GM23338 (cell line): ENCODE data around the gene MVP. TPM values are rescaled to one million over a fixed set of nuclear protein-coding genes. Genes with fewer than 3 reads are reported as not detected.

ENCODE experiments used
- ATAC-seq: fragments of 200-7000 bp; cut with Tn5 transposase; 3 replicates; pipeline ENCODE4 v1.9.1; 2020
- DNase-seq: peaks from one replicate; pipeline ENCODE4 v3.0.0-alpha.2; 2015; ENCODE audit warnings: low spot score
- H2AFZ ChIP-seq: fragments of 200-600 bp; sonication (generic); 2 replicates; pipeline ENCODE4 v1.8.0; 2016; ENCODE audit warnings: antibody characterized with exemption, mild to moderate bottlenecking, moderate library complexity
- H3F3A ChIP-seq: fragments of 200-600 bp; sonication (generic); replicated peaks from 2 replicates; pipeline ENCODE4 v1.8.0; 2017; ENCODE audit warnings: antibody characterized with exemption, mixed run types, low read depth
- H3K27ac ChIP-seq: fragments of 200-600 bp; sonication (generic); 2 replicates; pipeline ENCODE4 v1.6.1; 2016; ENCODE audit warnings: low read depth
- H3K27me3 ChIP-seq: fragments of 200-600 bp; sonication (generic); 2 replicates; pipeline ENCODE4 v1.8.0; 2016; ENCODE audit warnings: mild to moderate bottlenecking, mixed run types, moderate library complexity; ENCODE audit not compliant: insufficient read depth
- H3K36me3 ChIP-seq: fragments of 200-600 bp; sonication (generic); 2 replicates; pipeline ENCODE4 v1.8.0; 2016; ENCODE audit warnings: mild to moderate bottlenecking; ENCODE audit not compliant: insufficient read depth
- H3K4me1 ChIP-seq: fragments of 200-600 bp; sonication (generic); 2 replicates; pipeline ENCODE4 v1.8.0; 2016; ENCODE audit warnings: mild to moderate bottlenecking, moderate library complexity; ENCODE audit not compliant: insufficient read depth
- H3K4me2 ChIP-seq: fragments of 200-600 bp; sonication (generic); 2 replicates; pipeline ENCODE4 v1.7.1; 2017; ENCODE audit warnings: mixed run types
- H3K4me3 ChIP-seq: fragments of 200-600 bp; sonication (generic); 2 replicates; pipeline ENCODE4 v1.6.1; 2016; ENCODE audit warnings: mixed run types
- H3K79me2 ChIP-seq: fragments of 200-600 bp; sonication (generic); replicated peaks from 2 replicates; pipeline ENCODE4 v1.8.0; 2017; ENCODE audit warnings: mild to moderate bottlenecking; ENCODE audit not compliant: insufficient read depth
- H3K9me2 ChIP-seq: fragments of 200-600 bp; sonication (generic); 2 replicates; pipeline ENCODE4 v1.8.0; 2017; ENCODE audit not compliant: insufficient read depth
- H4K20me1 ChIP-seq: fragments of 200-600 bp; sonication (generic); replicated peaks from 2 replicates; pipeline ENCODE4 v1.8.0; 2017; ENCODE audit warnings: mild to moderate bottlenecking; ENCODE audit not compliant: insufficient read depth
- H3K27ac Mint-ChIP-seq: 2 replicates; pipeline ENCODE4 v1.8.0; 2020; ENCODE audit warnings: inconsistent platforms, mild to moderate bottlenecking, moderate library complexity, mixed read lengths
- H3K27me3 Mint-ChIP-seq: 3 replicates; pipeline ENCODE4 v1.8.0; 2022; ENCODE audit warnings: low read depth, mild to moderate bottlenecking, moderate library complexity, mixed read lengths, inconsistent platforms; ENCODE audit not compliant: insufficient read depth, poor library complexity
- H3K36me3 Mint-ChIP-seq: 3 replicates; pipeline ENCODE4 v1.8.0; 2021; ENCODE audit warnings: low read depth, mild to moderate bottlenecking, inconsistent platforms, moderate library complexity, mixed read lengths
- H3K4me1 Mint-ChIP-seq: 3 replicates; pipeline ENCODE4 v1.8.0; 2020; ENCODE audit warnings: mild to moderate bottlenecking, inconsistent platforms, mixed read lengths
- H3K4me3 Mint-ChIP-seq: 3 replicates; pipeline ENCODE4 v1.8.0; 2021; ENCODE audit warnings: moderate library complexity, mild to moderate bottlenecking, inconsistent platforms, mixed read lengths
- H3K9me3 Mint-ChIP-seq: 3 replicates; pipeline ENCODE4 v1.8.0; 2020; ENCODE audit warnings: moderate library complexity, mild to moderate bottlenecking, inconsistent platforms, mixed read lengths
- CREB1 ChIP-seq: fragments of 250-450 bp; sonication (Bioruptor Pico); IDR thresholded peaks from 2 replicates; pipeline ENCODE4 v1.5.0; 2020; ENCODE audit warnings: low read depth, mild to moderate bottlenecking, moderate library complexity
- EZH2phosphoT487 ChIP-seq: fragments of 200-600 bp; sonication (generic); IDR thresholded peaks from one replicate; pipeline ENCODE4 v1.8.1; 2018; ENCODE audit warnings: antibody characterized with exemption; ENCODE audit not compliant: unreplicated experiment
- STAT1 ChIP-seq: IDR thresholded peaks from one replicate; pipeline ENCODE4 v1.6.1; 2016; ENCODE audit warnings: antibody characterized with exemption; ENCODE audit not compliant: unreplicated experiment
- polyA plus RNA-seq: library from polyadenylated mRNA; unstranded; fragments of >200 nt; fragmentation: Nextera tagmentation; extraction: Ambion mirVana; gene quantifications from 2 replicates; pipeline ENCODE4 v1.2.1, GENCODE V29; 2016
- total RNA-seq: library from RNA; depleted of rRNA; stranded (reverse); fragments of >200 nt; shearing (Covaris generic); gene quantifications from 2 replicates; pipeline ENCODE4 v1.2.3, GENCODE V29; 2014
- TF ChIP-seq, protein P1 (sequence below): IDR thresholded peaks from 2 replicates; pipeline ENCODE4 v1.6.1; 2016; ENCODE audit warnings: antibody characterized with exemption
- TF ChIP-seq, protein P2 (sequence below), 2 experiments: fragments of 200-600 bp in 1 of 2; sonication (generic) in 1 of 2; conservative IDR thresholded peaks; 2 replicates each; pipeline versions ENCODE4 v1.5.1 to v1.6.1; 2016 to 2017; ENCODE audit warnings: antibody characterized with exemption in 2 of 2, low read depth in 2 of 2, mild to moderate bottlenecking in 2 of 2, moderate library complexity in 1 of 2
- TF ChIP-seq, protein P3 (sequence below): IDR thresholded peaks from one replicate; pipeline ENCODE4 v1.6.1; 2018; ENCODE audit warnings: antibody characterized with exemption; ENCODE audit not compliant: unreplicated experiment

Gene MVP
- total and polyA plus RNA-seq, 2 experiments from 2014 or later: 1.4 to 3.7 TPM

DNA sequence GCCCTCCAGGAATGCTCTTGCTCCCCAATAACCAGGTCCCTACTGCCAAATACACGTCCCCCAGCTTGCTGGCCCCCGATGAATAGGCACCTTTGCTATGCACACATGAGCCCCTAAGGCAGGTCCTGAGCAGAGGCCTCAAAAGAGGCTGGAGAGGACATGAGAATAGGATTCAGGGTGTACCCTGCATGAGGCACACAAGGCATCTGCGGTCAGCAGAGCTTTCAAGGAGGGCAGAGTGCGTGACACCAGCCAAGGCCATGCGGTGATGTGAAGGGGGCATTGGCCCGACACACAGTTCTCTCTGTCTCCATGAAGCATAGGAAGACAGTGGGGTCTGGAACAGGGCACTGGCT, 72.2 kb downstream of the MVP start:
- no peak overlapping the region for H3K4me3 ChIP-seq
- Mint-ChIP-seq H3K27ac (no peak overlapping the region), H3K4me3 (no peak overlapping the region), H3K36me3 (peaks cover 6% of the 10 kb centered on the region), H3K9me3 (no peaks in the 10 kb centered on the region), H3K4me1 (peaks cover 8% of the 10 kb centered on the region), H3K27me3 (no peaks in the 10 kb centered on the region)
- no peaks in the 10 kb centered on the region for H3F3A ChIP-seq
- no peak overlapping the region for H2AFZ ChIP-seq
- H3K4me2 ChIP-seq: no peak overlapping the region
- H4K20me1 ChIP-seq: no peaks in the 10 kb centered on the region; the same call in 1 of the 2 replicates
- TF ChIP-seq STAT1: no peak
- H3K4me1 ChIP-seq: 0 out of 2 replicates have a peak, but pooled peaks cover 2% of the 10 kb centered on the region
- H3K79me2 ChIP-seq: no peaks in the 10 kb centered on the region
- DNase-seq (no peak), ATAC-seq (no peak)
- no peaks in the 10 kb centered on the region for H3K36me3 ChIP-seq
- no peak overlapping the region for H3K27ac ChIP-seq
- no peaks in the 10 kb centered on the region for H3K27me3 ChIP-seq
- no peaks in the 10 kb centered on the region for H3K9me2 ChIP-seq

DNA sequence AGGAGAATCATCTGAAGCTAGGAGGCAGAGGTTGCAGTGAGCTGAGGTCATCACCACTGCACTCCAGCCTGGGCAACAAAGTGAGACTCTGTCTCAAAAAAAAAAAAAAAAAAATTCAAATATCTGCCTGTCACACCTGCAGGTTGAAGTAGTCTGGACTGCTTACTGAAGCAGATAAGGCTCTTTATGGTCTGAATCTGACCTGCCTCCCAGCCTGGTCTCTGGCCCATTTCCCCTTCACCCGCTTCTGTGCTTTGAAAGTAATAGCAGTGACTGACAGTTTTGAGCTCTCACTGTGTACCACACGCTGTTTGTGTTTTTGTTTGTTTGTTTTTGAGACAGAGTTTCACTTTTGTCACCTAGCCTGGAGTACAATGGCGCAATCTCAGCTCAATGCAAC, 73.3 kb downstream of the MVP start:
- no peaks in the 10 kb centered on the region for H3K36me3 ChIP-seq

More for the DNA sequence above, 73.3 kb downstream of the MVP start:
- H3K36me3 Mint-ChIP-seq: peaks cover 6% of the 10 kb centered on the region
- no peak overlapping the region for H3K27ac Mint-ChIP-seq
- Histone ChIP-seq H3F3A (no peaks in the 10 kb centered on the region), H3K9me2 (no peaks in the 10 kb centered on the region), H3K27ac (no peak overlapping the region), H3K4me1 (peaks cover 12% of the 10 kb centered on the region), H4K20me1 (no peaks in the 10 kb centered on the region; the same call in 1 of the 2 replicates), H3K4me3 (no peak overlapping the region), H3K27me3 (no peaks in the 10 kb centered on the region), H3K4me2 (no peak overlapping the region), H3K79me2 (no peaks in the 10 kb centered on the region), H2AFZ (no peak overlapping the region)
- no peak for ATAC-seq
- TF ChIP-seq, protein P1, sequence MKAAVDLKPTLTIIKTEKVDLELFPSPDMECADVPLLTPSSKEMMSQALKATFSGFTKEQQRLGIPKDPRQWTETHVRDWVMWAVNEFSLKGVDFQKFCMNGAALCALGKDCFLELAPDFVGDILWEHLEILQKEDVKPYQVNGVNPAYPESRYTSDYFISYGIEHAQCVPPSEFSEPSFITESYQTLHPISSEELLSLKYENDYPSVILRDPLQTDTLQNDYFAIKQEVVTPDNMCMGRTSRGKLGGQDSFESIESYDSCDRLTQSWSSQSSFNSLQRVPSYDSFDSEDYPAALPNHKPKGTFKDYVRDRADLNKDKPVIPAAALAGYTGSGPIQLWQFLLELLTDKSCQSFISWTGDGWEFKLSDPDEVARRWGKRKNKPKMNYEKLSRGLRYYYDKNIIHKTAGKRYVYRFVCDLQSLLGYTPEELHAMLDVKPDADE: no peak
- no peak for TF ChIP-seq CREB1 (CRISPR knock-in tag)
- TF ChIP-seq, protein P2, sequence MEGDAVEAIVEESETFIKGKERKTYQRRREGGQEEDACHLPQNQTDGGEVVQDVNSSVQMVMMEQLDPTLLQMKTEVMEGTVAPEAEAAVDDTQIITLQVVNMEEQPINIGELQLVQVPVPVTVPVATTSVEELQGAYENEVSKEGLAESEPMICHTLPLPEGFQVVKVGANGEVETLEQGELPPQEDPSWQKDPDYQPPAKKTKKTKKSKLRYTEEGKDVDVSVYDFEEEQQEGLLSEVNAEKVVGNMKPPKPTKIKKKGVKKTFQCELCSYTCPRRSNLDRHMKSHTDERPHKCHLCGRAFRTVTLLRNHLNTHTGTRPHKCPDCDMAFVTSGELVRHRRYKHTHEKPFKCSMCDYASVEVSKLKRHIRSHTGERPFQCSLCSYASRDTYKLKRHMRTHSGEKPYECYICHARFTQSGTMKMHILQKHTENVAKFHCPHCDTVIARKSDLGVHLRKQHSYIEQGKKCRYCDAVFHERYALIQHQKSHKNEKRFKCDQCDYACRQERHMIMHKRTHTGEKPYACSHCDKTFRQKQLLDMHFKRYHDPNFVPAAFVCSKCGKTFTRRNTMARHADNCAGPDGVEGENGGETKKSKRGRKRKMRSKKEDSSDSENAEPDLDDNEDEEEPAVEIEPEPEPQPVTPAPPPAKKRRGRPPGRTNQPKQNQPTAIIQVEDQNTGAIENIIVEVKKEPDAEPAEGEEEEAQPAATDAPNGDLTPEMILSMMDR (conservative IDR thresholded peaks at IDR 0.05; ENCODE audit: low read depth in 2 of 2): no peak
- TF ChIP-seq EZH2phosphoT487: no peak
- TF ChIP-seq, protein P3, sequence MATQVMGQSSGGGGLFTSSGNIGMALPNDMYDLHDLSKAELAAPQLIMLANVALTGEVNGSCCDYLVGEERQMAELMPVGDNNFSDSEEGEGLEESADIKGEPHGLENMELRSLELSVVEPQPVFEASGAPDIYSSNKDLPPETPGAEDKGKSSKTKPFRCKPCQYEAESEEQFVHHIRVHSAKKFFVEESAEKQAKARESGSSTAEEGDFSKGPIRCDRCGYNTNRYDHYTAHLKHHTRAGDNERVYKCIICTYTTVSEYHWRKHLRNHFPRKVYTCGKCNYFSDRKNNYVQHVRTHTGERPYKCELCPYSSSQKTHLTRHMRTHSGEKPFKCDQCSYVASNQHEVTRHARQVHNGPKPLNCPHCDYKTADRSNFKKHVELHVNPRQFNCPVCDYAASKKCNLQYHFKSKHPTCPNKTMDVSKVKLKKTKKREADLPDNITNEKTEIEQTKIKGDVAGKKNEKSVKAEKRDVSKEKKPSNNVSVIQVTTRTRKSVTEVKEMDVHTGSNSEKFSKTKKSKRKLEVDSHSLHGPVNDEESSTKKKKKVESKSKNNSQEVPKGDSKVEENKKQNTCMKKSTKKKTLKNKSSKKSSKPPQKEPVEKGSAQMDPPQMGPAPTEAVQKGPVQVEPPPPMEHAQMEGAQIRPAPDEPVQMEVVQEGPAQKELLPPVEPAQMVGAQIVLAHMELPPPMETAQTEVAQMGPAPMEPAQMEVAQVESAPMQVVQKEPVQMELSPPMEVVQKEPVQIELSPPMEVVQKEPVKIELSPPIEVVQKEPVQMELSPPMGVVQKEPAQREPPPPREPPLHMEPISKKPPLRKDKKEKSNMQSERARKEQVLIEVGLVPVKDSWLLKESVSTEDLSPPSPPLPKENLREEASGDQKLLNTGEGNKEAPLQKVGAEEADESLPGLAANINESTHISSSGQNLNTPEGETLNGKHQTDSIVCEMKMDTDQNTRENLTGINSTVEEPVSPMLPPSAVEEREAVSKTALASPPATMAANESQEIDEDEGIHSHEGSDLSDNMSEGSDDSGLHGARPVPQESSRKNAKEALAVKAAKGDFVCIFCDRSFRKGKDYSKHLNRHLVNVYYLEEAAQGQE: no peak
- H3K27me3 Mint-ChIP-seq: peaks cover under 1% of the 10 kb centered on the region
- DNase-seq: no peak
- H3K4me3 Mint-ChIP-seq: no peak overlapping the region
- no peaks in the 10 kb centered on the region for H3K9me3 Mint-ChIP-seq
- H3K4me1 Mint-ChIP-seq: peaks cover 19% of the 10 kb centered on the region
